Progenitor cell of endocrine pancreas (in vitro differentiated cells): ENCODE measurements around the gene ADAMTSL1. TPM values are rescaled to one million over a fixed set of nuclear protein-coding genes. Genes with fewer than 3 reads are reported as not detected.

Source experiments
- DNase-seq: peaks from one replicate; pipeline ENCODE4 v3.0.0; 2021; ENCODE audit warnings: low spot score; ENCODE audit not compliant: unreplicated experiment
- H3K27ac Mint-ChIP-seq: 2 replicates; pipeline ENCODE4 v1.8.0; 2021; ENCODE audit warnings: mild to moderate bottlenecking, moderate library complexity, mixed read lengths
- H3K27me3 Mint-ChIP-seq: 2 replicates; pipeline ENCODE4 v1.8.0; 2021; ENCODE audit warnings: mixed read lengths
- H3K36me3 Mint-ChIP-seq: 2 replicates; pipeline ENCODE4 v1.8.0; 2022; ENCODE audit warnings: mixed read lengths; ENCODE audit not compliant: insufficient read depth
- H3K4me1 Mint-ChIP-seq: 2 replicates; pipeline ENCODE4 v1.8.0; 2021; ENCODE audit warnings: low read depth, mixed read lengths
- H3K4me3 Mint-ChIP-seq: 2 replicates; pipeline ENCODE4 v1.8.0; 2021; ENCODE audit warnings: low read depth, mild to moderate bottlenecking, moderate library complexity, mixed read lengths
- H3K9me3 Mint-ChIP-seq: 2 replicates; pipeline ENCODE4 v1.8.0; 2021; ENCODE audit warnings: low read depth, mixed read lengths
- CTCF ChIP-seq: fragments of 200-600 bp; sonication (generic); IDR thresholded peaks from one replicate; pipeline ENCODE4 v1.5.0; 2021; ENCODE audit warnings: antibody characterized with exemption, mild to moderate bottlenecking; ENCODE audit not compliant: unreplicated experiment
- total RNA-seq: library from RNA; stranded (reverse); gene quantifications from 2 replicates; pipeline ENCODE4 v1.2.1, GENCODE V29; 2021

The ADAMTSL1 gene
- total RNA-seq, 1 donor from 2014 or later, result 2.1 TPM

- H3K36me3 Mint-ChIP-seq, result no peaks in the 10 kb centered on the region
- no peak for DNase-seq
- H3K27me3 Mint-ChIP-seq, result no peaks in the 10 kb centered on the region
- peaks cover 8% of the 10 kb centered on the region for H3K4me1 Mint-ChIP-seq
- no peak overlapping the region for H3K4me3 Mint-ChIP-seq
- TF ChIP-seq CTCF, result no peak
- peaks cover 2% of the 10 kb centered on the region for H3K9me3 Mint-ChIP-seq
- no peak overlapping the region for H3K27ac Mint-ChIP-seq
Observed at GRCh38 chr9:18806232-18807080, 332.5 kb downstream of the ADAMTSL1 start.

GRCh38 chr9:18810581-18810980, 336.6 kb downstream of the ADAMTSL1 start:
- TF ChIP-seq CTCF, result no peak
- no peak overlapping the region for H3K27ac Mint-ChIP-seq
- H3K36me3 Mint-ChIP-seq, result no peaks in the 10 kb centered on the region
- H3K27me3 Mint-ChIP-seq, result no peaks in the 10 kb centered on the region
- peaks cover 8% of the 10 kb centered on the region for H3K4me1 Mint-ChIP-seq
- no peak overlapping the region for H3K4me3 Mint-ChIP-seq
- no peak for DNase-seq
- H3K9me3 Mint-ChIP-seq, result peaks cover 3% of the 10 kb centered on the region

GRCh38 chr9:18811171-18811570, 337.2 kb downstream of the ADAMTSL1 start:
- peaks cover 3% of the 10 kb centered on the region for H3K9me3 Mint-ChIP-seq
- H3K36me3 Mint-ChIP-seq, result no peaks in the 10 kb centered on the region
- no peak overlapping the region for H3K27ac Mint-ChIP-seq
- no peak for DNase-seq
- no peaks in the 10 kb centered on the region for H3K27me3 Mint-ChIP-seq
- no peak for TF ChIP-seq CTCF
- H3K4me3 Mint-ChIP-seq, result no peak overlapping the region
- peaks cover 7% of the 10 kb centered on the region for H3K4me1 Mint-ChIP-seq

- H3K9me3 Mint-ChIP-seq, result no peaks in the 10 kb centered on the region
- no peak overlapping the region for H3K4me3 Mint-ChIP-seq
- H3K4me1 Mint-ChIP-seq, result peaks cover 7% of the 10 kb centered on the region
- H3K27ac Mint-ChIP-seq, result no peak overlapping the region
- H3K36me3 Mint-ChIP-seq, result no peaks in the 10 kb centered on the region
- no peaks in the 10 kb centered on the region for H3K27me3 Mint-ChIP-seq
- no peak for DNase-seq
- TF ChIP-seq CTCF, result no peak
Observed at GRCh38 chr9:18819418-18819817, 345.5 kb downstream of the ADAMTSL1 start.

- no peak overlapping the region for H3K4me3 Mint-ChIP-seq
- TF ChIP-seq CTCF, result no peak
- H3K9me3 Mint-ChIP-seq, result no peaks in the 10 kb centered on the region
- no peak overlapping the region for H3K27ac Mint-ChIP-seq
- H3K27me3 Mint-ChIP-seq, result no peaks in the 10 kb centered on the region
- no peak for DNase-seq
- H3K4me1 Mint-ChIP-seq, result peaks cover 7% of the 10 kb centered on the region
- H3K36me3 Mint-ChIP-seq, result no peaks in the 10 kb centered on the region
Observed at GRCh38 chr9:18820566-18821095, 346.7 kb downstream of the ADAMTSL1 start.
